ENCODE results near the gene TMUB2. TPM values are rescaled to one million over a fixed set of nuclear protein-coding genes. Genes with fewer than 3 reads are reported as not detected.
A peak's percentile ranks its signal among the peaks of the same experiment; 100 is the strongest.

The TMUB2 gene
- total RNA-seq, 1 experiment from 2014 or later, result 32.6 TPM

- DNase-seq (ENCODE audit: extremely low read depth, low read depth), result no peak
Measured at GRCh38 chr17:44176257-44176656, 10.5 kb upstream of the TMUB2 start.

- no peak for DNase-seq (ENCODE audit: extremely low read depth, low read depth)
Measured at GRCh38 chr17:44176671-44177501, 9.9 kb upstream of the TMUB2 start.

- DNase-seq (ENCODE audit: extremely low read depth, low read depth), result no peak
Measured at GRCh38 chr17:44177640-44178039, 9.1 kb upstream of the TMUB2 start.

- no peak for DNase-seq (ENCODE audit: extremely low read depth, low read depth)
Measured at GRCh38 chr17:44178133-44178532, 8.6 kb upstream of the TMUB2 start.

- DNase-seq (ENCODE audit: extremely low read depth, low read depth), result no peak
Measured at GRCh38 chr17:44183024-44183423, 3.7 kb upstream of the TMUB2 start.

DNA sequence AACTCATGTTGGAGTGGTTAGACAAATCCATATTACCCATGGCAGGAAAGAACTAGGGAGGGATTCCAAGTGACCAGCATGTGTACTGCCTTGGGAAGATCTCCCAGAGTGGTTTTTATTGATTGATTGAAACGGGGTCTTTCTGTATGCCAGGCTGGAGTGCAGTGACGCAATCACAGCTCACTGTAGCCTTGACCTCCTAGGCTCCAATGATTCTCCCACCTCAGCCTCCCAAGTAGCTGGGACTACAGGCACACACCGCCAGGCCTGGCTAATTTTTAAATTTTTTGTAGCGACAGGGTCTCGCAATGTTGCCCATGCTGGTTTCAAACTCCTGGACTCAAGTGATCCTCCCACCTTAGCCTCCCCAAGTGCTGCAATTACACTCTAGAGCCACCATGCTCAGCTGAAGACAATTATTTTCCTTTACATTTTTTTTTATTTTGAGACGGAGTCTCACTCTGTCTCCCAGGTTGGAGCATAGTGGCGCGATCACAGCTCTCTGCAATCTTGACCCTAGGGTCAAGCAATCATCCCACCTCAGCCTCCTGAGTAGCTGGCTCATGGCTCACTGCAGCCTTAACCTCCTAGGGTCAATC lies 2.5 kb upstream of the TMUB2 start:
- DNase-seq (ENCODE audit: extremely low read depth, low read depth), result no peak

GRCh38 chr17:44187131-44187899 lies 543 bp downstream of the TMUB2 start:
- no peak for DNase-seq (ENCODE audit: extremely low read depth, low read depth)

DNA sequence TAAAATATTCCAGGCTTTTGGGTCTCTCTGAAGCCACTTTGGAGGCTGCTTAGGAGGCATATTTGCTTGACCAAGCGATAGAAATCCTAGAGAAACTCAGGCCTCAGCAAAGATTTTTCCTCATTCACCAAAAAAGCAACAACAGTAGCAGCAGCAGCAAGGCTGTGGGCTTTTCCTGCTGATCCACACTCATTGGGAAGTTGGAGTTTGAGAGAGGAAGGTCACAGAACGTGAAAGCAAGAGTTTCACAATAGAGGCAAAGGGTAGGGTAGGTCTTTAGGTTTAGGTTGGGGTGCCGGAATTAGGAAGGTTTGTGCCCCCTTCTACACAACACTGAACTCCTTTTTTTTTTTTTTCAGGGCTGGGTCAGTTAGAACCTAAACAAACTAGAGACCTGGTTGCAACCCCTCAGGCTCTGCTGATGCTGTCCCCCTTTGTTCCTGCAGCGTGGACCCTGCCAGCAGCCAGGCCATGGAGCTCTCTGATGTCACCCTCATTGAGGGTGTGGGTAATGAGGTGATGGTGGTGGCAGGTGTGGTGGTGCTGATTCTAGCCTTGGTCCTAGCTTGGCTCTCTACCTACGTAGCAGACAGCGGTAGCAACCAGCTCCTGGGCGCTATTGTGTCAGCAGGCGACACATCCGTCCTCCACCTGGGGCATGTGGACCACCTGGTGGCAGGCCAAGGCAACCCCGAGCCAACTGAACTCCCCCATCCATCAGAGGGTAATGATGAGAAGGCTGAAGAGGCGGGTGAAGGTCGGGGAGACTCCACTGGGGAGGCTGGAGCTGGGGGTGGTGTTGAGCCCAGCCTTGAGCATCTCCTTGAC lies 2.0 kb downstream of the TMUB2 start:
- DNase-seq (ENCODE audit: extremely low read depth, low read depth), result no peak

DNA sequence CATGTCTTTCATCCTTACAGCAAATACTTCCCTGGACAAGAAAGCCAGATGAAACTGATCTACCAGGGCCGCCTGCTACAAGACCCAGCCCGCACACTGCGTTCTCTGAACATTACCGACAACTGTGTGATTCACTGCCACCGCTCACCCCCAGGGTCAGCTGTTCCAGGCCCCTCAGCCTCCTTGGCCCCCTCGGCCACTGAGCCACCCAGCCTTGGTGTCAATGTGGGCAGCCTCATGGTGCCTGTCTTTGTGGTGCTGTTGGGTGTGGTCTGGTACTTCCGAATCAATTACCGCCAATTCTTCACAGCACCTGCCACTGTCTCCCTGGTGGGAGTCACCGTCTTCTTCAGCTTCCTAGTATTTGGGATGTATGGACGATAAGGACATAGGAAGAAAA lies 3.7 kb downstream of the TMUB2 start:
- no peak for DNase-seq (ENCODE audit: extremely low read depth, low read depth)

DNA sequence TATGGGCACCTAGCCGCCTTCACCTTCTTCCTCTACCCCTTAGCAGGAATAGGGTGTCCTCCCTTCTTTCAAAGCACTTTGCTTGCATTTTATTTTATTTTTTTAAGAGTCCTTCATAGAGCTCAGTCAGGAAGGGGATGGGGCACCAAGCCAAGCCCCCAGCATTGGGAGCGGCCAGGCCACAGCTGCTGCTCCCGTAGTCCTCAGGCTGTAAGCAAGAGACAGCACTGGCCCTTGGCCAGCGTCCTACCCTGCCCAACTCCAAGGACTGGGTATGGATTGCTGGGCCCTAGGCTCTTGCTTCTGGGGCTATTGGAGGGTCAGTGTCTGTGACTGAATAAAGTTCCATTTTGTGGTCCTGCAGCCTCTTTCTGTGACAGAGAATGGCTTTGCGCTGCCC lies 4.6 kb downstream of the TMUB2 start:
- no peak for DNase-seq (ENCODE audit: extremely low read depth, low read depth)

DNA sequence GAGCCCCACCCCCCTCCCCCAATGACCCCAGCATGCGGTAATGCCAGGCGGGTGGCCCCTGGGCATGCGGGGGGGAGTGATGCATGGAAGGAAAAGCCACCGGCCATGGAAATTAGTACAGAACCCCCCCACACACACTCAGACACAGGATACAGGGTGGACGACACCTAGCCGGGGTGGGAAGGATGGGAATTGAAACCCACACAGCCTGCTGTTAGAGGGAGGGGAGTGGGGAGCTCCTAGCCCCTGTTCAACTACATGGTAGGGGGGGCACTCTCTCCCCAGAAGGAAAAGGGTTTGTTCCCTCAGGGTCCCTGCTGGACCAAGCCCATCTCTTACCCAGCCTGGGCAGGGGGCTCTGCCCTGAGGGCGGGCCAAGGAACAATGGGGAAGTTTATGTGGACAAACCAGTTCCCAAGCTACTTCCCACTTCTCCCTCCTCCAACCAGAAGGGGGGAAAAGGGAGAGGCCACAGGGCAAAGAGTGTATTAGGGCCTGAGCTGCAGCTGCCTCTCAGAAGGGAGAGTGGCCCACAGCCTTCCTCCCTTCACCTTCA lies 5.2 kb downstream of the TMUB2 start:
- DNase-seq (ENCODE audit: extremely low read depth, low read depth), result no peak

GRCh38 chr17:44192750-44193149 lies 6.0 kb downstream of the TMUB2 start:
- no peak for DNase-seq (ENCODE audit: extremely low read depth, low read depth)

GRCh38 chr17:44193326-44194084 lies 6.7 kb downstream of the TMUB2 start:
- DNase-seq (ENCODE audit: extremely low read depth, low read depth), result no peak

GRCh38 chr17:44197107-44197506 lies 10.3 kb downstream of the TMUB2 start:
- DNase-seq (ENCODE audit: extremely low read depth, low read depth), result no peak

GRCh38 chr17:44197980-44198720 lies 11.4 kb downstream of the TMUB2 start:
- DNase-seq (ENCODE audit: extremely low read depth, low read depth), result no peak

DNA sequence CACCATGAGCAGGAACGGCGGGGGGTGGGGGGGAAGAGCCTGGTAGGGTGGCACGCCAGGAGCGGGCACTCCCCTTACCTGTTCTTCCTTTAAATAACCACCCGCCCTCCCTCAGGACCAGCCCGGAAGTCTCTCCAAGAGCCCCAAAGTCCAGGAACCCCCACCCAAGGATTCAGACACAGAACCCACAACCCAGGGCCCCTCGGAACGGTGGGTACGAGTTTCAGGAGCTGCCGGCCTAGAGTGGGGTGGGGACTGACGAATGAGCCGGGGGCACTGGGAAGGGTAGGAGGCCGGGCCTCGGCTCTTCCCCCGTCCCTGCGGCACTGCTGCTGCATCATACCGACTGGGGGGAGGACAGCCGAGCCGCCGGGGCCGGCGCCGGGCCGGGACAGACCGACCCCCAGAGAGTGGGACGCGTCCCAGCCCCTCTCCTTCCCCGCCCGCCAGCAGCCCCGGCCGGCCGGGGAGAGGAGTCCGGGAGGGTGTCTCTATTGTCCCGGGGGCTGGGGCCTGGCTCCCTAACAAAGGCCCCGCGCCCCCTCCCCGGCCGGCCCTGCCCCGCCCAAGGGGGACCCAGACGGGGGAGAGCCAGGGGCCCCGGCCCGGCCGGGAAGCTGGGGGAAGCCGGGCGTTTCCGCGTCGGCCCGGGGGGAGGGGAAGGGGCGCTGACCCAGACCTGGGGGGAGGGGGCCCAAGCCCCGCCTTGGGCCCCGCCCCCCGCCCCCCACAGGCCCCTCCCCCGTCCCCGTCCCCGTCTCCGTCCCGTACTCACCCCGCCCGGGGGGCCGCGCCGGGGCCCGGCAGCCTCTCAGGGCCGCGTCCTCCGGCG lies 12.2 kb downstream of the TMUB2 start:
- DNase-seq (ENCODE audit: extremely low read depth, low read depth), result peak; percentile 36

DNA sequence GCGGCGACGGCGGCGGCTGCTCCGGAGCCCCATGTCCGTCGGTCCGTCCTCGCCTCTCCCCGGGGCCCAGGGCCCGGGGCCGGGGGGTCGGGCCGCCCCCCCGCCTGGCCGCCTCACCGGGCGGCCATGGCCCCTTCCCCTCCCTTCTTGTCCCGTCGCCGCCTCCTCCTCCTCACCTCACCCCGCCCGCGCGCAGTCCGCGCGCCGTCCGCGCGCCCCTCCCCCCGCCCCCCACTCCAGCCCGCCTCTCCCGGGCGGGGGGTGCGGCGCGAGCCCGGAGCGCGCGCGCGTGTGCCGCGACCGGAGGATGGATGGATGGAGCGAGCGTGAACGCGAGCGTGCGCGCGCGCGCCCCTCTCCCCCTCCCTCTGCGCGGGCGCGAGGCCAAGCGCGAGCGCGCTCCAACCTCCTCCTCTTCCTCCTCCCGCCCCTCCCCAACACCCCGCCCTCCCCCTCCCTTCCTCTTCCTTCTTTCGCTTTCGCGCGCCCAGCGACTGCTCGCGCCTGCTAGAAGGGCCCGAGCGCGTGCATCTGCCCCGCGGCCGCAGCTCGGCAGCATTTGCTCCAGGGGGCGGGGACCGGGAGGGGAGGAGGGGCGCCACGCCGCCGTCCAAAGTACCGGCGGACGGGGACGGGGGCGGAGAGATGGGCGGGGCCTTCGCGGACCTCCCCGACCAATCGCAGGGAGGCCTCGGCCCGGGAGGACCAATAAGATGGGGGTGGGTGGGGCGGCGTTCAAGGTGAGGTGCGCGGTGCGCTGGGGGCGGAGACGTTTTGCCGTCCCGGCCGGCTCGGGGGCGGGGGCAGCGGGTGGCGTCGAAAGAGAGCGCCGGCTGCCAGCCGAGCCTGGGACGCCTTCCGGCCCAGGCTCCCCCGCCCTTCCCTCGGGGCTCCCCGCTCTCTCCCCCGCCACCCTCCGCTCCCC lies 13.0 kb downstream of the TMUB2 start, which contains the start of gene ATXN7L3:
Gene ATXN7L3 (minus strand): TSS at position 332 of the 925 bp plus-strand sequence. CDS start 1,814 bp downstream, outside the sequence.
- DNase-seq (ENCODE audit: extremely low read depth, low read depth), result peak; percentile 97

Measured in NCI-H460 (cell line).